Stimulated activated CD8-positive, alpha-beta memory T cell treated with anti-CD3 and anti-CD28 coated beads, Interleukin-4, amount 100 ng/mL, for 4 hours (primary cell): ENCODE data around the gene SGPL1.
"Not testable (repeated sequence)": the region's sequence is repeated elsewhere in the genome, so short reads cannot be mapped to it uniquely, and the experiment has no call there.

ENCODE experiments used
- DNase-seq, 2 donors: peaks; one replicate each; pipeline ENCODE4 v3.0.0-alpha.2; 2020; ENCODE audit warnings: low read depth in 2 of 2, low spot score in 1 of 2

The SGPL1 gene

DNA sequence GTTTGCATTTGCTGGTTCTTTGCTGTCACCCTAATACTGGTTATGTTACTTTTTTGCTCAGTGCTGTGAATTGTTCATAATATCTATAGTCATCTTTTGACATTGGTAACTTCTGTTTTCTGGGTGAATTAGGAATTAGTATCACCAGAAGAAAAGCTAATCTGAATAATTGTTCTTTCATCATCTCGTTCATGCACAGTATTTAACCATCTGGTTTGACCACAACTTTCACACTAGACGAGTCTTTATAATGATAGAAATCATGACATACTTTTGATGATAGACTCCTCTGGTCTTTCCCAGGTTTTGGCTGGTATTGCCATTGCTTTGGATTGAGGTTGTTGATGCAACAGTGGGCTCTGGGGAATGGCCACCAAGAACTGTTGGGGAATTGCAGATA lies 25.1 kb downstream of the SGPL1 start:
- no peak for DNase-seq

DNA sequence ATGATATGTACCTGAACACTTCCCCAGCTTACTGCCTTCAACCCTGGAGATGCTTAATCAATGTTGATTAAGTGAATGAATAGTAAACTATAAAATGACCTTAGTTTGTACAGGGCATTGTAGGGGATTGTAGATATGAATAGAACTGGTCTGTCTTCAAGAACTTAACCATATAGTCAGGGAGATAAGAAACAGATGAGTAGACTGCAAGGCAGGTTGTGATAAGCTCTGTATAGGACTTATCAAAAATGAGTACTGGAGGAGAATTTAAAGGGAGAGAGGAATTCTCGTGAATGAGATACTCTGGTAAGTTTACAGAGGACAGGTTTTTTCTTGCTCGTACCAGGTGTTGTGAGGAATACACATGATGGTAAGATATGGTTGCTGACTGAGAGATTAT lies 27.6 kb downstream of the SGPL1 start:
- no peak for DNase-seq

DNA sequence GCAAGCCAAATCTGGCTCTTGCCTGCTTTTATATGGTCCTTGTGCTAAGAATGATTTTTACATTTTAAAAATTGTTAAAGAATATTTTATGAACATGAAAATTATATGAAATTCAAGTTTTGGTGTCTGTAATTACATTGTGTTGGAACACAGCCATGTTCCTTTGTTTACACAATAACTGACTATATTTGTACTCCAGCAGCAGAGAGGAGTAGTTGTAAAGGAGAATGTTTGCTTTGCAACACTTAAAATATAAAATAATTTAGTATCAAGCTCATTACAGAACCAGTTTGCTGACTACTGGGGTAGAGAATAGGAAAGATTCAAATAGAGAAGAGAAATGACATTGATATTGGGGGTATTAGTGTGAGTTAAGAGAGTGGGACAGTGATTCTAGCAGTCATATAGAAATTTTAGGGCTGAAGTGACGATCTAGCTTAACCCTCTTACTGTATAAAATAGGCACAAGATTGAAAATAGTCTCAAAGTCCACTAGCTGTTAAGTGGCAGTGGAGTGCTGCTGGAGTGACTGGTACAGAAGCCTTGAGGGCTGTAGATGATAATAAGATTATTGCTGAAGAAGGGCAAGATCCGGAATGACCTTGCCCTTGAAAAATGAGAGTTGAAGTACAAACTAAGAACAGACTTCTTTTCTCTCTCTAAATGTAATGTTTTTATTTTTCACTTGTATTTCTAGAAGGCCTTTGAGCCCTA lies 28.2 kb downstream of the SGPL1 start:
- DNase-seq: no peak

DNA sequence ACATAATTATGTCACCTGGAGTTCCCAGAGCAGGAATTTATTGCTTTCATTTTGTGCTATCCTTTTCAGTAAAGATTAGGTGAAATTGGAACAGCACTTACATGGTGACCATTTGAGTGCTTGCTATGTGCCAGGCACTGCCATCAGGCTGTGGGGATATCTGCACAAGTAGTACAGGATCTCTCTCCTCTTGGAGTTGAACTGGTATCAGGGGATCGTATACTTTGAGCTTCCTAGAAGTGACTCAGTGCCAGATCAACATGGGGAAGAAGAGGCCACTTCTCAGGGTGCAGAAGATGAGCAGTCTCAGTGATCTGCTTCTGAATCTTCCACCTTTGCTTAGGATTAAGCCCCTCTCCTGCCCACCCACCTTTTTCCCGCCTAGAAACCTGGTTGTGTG lies 29.5 kb downstream of the SGPL1 start:
- DNase-seq: no peak

DNA sequence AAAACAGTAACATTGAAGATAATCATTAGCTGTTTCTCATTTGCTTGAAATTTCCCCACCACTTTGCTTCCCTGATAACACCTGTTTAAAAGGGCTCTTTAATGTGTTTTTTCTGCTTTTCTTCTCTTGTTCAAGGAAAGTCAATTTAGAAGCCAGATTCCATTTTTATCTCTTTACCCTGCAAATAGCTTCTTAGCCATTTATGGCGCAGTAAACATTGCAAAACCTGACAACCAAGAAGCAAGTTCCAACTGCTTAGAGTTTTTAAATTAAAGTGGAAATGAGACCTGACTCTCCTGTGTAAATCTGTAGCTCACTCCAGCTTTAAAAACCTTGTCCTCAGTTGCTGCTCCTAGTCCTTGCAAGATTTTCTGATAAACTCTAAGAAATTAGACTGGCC lies 30.1 kb downstream of the SGPL1 start:
- no peak for DNase-seq

DNA sequence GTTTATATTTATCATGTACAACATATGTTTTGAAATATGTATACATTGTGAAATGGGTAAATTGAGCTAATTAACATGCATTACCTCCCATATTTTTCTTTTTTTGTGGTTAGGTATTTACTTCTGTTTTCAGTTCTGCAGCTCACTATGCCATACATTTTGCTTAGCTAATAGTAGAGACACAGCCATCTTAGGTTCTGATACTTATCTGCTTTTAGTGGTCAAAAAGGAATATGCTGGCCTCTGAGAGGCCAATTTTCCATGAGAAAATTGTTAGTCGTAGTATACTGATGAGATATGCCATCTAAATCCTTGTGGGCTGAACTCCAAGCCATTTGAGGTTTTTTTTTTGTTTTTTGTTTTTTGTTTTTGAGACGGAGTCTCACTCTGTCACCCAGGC lies 31.0 kb downstream of the SGPL1 start:
- no peak for DNase-seq

DNA sequence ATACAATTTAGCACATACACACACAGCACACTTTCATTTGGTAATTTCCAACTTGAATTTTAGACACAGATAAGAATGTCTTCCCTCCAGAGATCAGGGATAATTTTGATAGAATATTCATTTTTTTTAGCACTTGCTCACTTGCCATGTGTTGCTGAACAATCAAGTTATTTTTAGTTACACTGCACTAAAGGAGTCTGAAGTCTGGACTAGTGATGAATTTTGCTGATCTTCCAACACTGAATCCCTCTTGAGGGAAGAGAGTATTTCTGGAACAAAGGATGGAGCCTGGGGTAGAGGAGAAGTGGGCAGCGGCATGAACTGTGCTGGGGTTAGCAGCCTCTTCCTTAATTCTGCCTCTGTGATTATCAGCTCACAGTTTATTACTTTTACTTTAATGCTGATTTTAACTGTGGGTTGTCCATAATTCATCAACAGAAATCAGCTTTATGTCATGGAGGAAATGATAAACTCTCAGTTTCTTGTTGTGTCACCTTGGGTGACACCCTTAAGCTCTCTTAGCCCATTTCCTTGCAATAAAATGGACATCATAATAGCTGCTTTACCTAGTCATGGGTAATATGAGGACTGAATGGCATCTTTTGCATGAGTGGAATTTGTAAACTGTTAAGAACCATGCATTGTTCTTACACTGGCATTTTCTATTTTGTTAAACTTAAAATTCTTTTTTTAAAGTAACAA lies 32.1 kb downstream of the SGPL1 start:
- no peak for DNase-seq

DNA sequence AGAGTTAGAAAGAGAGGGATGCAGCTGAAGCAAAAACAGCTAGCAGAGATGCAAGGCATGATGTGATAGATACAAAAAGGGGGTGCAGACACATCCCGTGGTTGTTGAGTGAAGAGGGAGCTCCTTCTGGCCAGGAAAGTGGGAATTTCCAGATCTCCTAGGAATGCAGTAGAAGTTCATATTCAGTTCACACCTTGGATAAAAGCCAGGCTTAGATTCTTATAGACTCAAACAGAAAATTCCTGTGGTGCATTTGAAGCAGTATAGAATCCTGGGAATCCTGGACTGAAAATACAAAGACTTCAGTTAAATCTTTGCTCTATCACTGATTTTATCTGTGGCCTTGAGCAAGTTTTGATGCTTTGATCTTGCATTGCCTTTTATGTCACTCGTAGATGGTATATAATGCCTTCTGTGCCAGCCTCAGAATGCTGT lies 33.9 kb downstream of the SGPL1 start:
- DNase-seq: no peak

DNA sequence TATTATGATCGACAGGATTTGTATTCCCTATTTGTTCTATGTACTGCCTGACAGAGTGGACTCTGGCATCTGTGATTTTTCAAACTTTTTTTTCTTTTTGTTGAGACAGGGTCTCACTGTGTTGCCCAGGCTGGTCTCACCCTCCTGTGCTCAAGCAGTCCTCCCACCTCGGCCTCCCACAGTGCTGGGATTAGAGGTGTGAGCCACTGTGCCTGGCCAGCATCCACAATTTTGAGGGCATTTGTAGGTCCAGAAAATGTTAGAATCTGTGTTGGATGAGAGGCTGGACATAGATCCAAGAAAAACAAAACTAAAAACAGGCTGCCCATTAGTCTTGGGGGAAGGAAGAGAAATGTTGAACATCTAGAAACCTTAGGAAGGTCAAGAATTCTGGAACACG lies 34.3 kb downstream of the SGPL1 start:
- no peak for DNase-seq

DNA sequence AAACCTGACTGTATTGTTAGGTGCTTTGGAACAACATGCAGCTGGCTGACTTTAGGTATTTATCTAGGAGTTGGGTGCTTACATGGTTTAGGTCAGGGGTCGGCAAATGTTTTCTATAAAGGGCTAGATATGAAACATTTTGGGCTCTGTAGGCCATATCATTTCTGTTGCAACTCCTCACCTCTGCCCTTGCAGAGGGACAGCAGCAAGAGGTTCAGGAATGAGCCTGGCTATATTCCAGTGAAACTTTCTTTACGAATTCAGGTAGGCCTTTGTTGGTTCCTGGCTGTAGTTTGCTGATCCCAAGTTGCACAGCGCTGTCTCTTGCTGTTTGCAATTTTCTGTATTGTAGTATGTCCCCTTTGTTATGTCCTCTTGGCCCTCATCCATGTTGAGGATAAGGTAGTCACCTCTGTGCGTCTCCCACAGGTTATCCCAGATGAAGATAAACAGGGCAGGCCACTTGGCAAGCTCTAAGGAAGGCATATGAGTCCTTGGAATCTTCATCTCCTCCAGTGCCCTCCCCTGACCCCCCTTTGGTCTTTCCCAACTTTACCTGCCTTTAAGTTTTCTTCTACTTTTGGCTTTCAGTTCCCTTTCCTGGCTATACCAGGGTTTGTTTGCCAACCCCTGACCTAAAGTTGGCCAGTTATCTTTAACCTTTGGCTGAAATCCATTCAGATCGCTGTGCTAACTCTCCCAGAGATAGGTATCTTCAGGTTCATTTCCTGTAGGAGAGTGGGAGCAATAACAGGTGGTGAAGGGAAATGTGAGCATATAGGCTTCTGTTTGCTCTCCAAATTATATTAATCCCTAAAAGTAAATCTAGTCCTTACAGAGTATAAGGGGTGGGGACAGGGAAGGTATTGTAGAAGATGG lies 36.1 kb downstream of the SGPL1 start:
- no peak for DNase-seq

DNA sequence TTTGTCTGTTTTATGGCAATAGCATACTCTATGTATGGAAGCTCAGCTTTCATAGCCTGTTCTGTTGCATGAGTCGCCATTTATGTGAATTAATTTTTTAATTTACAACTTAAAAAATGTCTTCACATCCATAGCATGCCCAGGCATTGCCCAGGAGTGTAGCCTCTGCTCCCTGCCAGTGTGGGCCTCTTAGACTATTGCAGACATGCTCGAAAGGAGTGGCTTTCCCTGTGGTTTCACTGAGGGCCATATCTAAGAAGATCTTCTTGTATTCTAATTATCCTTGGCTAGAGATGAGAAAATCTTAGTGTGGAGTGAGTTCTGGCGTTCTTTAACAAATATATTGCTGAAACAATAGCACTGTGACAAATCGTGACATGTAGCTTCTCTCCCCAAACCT lies 37.3 kb downstream of the SGPL1 start:
- no peak for DNase-seq

DNA sequence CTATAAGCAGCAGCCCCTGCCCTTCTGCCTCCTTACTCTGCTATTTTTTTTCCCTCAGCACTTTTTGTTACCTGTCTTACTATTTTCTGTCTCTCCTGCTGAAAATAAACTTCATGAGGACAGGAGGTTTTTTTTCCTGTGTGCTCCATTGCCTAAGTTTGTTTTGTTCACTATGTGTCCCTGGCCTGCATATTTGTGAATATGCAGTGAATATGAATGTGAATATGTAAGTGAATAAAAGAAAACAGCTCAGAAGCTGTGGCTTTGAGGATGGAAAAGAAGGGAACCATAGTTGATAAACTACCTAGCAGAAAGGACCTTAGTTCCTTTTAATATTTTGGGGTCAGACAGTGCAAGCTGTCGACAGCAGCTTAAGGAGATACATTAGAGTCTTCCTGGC lies 37.7 kb downstream of the SGPL1 start:
- no peak for DNase-seq

DNA sequence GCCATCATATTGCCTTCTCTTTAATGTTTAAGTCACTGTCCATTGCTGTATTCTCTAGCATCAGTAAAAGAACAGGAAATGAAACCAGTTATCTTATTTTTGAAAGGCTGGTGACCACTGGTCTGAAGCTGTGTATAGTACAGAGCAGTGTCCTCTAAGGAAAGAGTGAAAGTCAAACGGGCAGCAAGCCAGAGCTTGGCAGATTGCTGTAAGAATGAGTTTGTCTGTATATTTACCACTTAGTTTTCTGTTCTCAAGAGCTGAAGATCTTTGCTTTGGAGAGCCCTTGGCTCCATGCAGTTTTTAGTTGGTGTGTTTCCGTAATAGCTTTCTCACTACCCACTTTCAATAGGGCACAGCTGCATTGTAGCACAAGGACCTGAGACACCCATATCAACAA lies 40.7 kb downstream of the SGPL1 start:
- no peak for DNase-seq

DNA sequence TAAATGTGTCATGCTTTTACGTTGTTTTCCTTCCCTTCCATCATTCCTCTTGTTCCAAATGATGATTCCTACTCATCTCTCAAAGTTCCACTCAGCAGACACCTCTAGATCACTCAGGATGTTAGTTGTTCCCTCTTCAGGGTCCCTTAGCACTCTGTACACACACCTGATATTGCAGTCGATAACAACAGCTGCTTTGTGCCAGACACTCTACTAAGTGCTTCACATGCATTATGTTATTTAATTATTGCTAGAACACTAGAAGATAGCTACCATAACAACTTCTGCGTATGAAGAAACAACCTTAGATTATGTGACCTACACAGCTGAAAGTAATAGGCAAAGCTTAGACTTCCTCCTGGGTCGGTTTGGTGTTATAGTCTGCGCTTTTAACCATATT lies 43.0 kb downstream of the SGPL1 start:
- DNase-seq: no peak

DNA sequence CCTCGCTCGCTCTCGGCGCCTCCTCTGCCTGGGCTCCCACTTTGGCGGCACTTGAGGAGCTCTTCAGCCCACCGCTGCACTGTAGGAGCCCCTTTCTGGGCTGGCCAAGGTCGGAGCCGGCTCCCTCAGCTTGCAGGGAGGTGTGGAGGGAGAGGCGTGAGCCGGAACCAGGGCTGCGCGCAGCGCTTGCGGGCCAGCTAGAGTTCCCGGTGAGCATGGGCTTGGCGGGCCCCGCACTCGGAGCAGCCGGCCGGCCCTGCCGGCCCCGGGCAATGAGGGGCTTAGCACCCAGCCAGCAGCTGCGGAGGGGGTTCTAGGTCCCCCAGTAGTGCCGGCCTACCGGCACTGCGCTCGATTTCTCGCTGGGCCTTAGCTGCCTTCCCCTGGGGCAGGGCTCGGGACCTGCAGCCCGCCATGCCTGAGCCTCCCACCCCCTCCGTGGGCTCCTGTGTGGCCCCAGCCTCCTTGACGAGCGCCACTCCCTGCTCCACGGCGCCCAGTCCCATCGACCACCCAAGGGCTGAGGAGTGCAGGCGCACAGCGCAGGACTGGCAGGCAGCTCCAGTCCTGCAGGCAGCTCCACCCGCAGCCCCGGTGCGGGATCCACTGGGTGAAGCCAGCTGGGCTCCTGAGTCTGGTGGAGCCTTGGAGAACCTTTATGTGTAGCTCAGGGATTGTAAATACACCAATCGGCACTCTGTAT lies 45.9 kb downstream of the SGPL1 start:
- DNase-seq: not testable (repeated sequence)

DNA sequence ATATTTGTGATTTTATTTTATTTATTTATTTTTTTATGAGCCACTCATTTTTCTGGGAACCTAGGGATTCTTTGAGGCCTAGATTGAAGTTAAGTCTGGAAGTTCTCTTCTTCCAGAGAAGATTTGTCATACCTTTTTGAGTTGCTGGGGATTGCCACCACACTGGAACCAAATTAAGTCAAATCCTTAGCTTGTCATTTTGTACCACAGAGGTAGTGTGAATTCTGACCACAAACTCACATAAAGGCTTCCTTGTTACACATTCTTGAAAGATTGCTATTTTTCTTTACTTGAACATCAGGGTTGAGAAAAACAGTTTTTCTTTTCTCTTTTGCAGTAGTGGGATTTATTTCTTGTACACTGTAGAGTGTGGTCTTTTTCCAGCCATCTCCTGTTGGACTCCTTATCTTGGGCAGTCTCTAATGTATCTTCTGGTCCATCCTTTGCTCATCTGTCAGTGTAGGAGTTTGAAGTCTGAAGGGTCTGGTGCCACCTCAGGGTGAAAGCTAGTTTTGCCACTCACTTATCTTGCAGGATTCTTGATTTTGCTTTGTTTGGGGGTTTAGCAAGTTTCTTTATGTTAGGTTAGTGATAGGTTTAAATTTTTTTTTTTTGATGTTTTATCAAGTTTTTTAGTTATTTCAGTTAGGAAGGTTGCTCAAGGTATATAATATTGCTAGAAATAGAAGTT lies 47.9 kb downstream of the SGPL1 start:
- no peak for DNase-seq

DNA sequence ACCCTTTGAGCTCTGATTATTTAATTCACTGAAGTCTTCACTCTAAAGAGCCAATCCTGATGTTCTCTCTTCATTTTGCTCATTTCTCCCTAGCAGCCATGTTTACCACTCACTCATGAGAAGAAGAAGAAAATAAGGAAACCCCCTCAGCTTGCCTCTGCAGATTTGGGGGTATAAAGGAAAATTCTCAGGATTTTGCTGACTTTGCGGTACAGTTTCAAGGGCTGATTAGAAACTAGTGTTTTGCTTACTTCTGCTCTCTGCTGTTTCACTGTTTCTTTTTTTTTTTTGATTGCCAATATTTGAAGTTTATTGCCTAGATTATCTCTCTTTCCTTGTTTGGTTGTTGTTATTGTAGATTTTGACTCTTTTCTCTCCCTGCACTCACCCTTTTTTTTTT lies 49.2 kb downstream of the SGPL1 start:
- DNase-seq: no peak

DNA sequence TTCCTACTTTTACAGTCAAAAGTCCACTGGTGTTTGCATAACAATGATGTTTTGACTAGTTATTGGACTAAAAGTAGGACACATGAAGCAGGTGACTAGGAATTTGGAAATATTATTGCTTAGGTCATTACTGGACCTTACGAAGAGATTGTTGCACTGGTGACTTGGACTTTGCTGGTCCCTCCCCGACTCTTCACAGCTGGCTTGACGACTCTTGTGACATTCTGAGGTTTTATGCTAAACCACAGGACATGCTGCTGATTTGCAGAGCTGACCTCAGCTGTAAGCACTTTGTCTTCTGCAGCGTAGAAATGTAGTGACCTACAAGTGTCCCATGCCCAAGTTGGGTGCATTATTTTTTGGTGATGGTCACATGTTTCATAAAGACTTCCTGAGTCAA lies 50.7 kb downstream of the SGPL1 start:
- no peak for DNase-seq

DNA sequence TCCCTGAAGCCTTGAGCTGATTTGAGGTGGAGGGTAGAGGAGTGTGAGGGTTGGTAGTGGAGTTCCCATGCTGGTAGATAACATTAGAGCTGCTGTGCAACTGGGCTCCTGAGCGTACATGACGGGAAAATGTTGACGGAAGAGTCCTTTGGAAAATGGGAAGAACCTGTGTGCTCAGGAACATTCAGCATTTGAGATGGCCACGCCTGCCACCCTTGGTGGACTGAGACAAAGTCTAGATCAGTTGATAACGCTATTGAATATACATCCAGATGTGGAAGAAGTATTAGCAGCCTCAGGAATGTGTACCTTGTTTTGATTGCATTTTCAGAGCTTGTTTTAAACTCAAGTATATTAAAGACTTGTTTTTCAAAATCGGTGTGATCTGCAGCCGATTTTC lies 56.5 kb downstream of the SGPL1 start:
- DNase-seq: no peak

DNA sequence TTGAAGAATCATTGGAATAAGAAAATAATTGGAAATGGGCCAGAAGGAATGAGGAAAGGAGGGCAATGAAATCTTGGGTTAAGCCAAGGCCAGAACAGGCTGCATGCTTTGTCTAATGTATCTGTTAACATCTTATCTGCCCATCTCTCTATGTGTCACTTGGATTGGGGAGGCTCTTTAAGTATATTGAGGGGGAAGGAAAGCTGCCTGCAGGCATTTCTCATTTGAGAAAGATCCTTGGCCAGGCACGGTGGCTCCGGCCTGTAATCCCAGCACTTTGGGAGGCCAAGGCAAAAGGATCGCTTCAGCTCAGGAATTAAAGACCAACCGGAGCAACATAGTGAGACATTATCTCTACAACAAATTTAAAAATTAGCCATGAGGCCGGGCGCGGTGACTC lies 58.3 kb downstream of the SGPL1 start:
- DNase-seq: no peak

DNA sequence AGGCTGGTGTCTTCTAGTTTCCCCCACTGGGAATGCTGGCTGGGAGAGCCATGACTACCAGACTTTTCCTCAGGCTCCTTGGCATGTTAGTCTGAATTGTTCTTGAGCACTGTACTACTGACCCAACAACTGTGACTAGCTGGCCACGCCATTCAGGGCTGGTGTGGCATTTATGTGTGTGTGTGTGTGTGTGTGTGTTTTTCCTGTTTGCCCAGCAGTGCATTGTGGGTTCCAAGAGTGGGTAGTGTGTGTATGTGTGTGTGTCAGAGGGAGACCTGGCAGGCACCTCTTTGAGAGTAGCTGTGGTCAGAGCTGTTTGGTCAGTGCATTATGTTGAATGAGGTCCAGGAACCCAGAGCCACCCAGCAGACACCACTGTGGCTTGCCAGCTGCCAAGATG lies 63.5 kb downstream of the SGPL1 start:
- DNase-seq: no peak
